Mucosa of descending colon (tissue), 3 donors: Measurements from ENCODE around the gene SVOP. TPM values are rescaled to one million over a fixed set of nuclear protein-coding genes. Genes with fewer than 3 reads are reported as not detected.
"Not testable (repeated sequence)": the region's sequence is repeated elsewhere in the genome, so short reads cannot be mapped to it uniquely, and the experiment has no call there.

Experiments used
- ATAC-seq: fragments of 200-7000 bp; cut with Tn5 transposase; one replicate; pipeline ENCODE4 v1.9.1; 2020; ENCODE audit warnings: mild to moderate bottlenecking, moderate library complexity
- DNase-seq, 3 donors: peaks; one replicate each; pipeline ENCODE4 v3.0.0-alpha.2; 2020
- H3K36me3 ChIP-seq: fragments of 200-600 bp; one replicate; pipeline ENCODE4 v1.8.0; 2021; ENCODE audit warnings: low read depth, mild to moderate bottlenecking
- H3K4me1 ChIP-seq: fragments of 200-600 bp; one replicate; pipeline ENCODE4 v1.8.0; 2021; ENCODE audit warnings: low read depth, mild to moderate bottlenecking
- H3K4me3 ChIP-seq: fragments of 200-600 bp; one replicate; pipeline ENCODE4 v1.8.0; 2021; ENCODE audit warnings: mild to moderate bottlenecking
- H3K9me3 ChIP-seq: fragments of 200-600 bp; one replicate; pipeline ENCODE4 v1.8.0; 2021; ENCODE audit warnings: mild to moderate bottlenecking
- CTCF ChIP-seq: fragments of 200-600 bp; IDR thresholded peaks from one replicate; pipeline ENCODE4 v1.8.0; 2022; ENCODE audit warnings: antibody characterized with exemption, mild to moderate bottlenecking
- intact Hi-C, 2 donors: fragments of 100-400 bp; cut with DNase I in 1 of 2; cut with micrococcal nuclease in 1 of 2; formaldehyde crosslinking; loops; one replicate each; pipeline versions ENCODE4 v1.11.0 to v1.11.1; 2022; cut with DNase I, micrococcal nuclease
- total RNA-seq, 3 donors: library from RNA; stranded (reverse); fragmentation: NEBNext Ultra II Directional in 2 of 3; extraction: Animal tissue kit (Norgen Biotek cat#: 25700) in 2 of 3; gene quantifications; one replicate each; pipeline versions ENCODE4 v1.2.1 to v1.2.4, GENCODE V29; 2021 to 2023
- donor health status: DM: no; HTN: no; CAD: no; lungs with moderate emphysema.
- donor health status: DM: no; HTN: no; CAD: no.
- donor health status: DM: no; HTN: yes; CAD: no.

SVOP gene
- total RNA-seq, 3 donors from 2014 or later = 0.26 to 1.7 (median 0.31) TPM

- ATAC-seq = no peak
- Histone ChIP-seq H3K9me3 (no peaks in the 10 kb centered on the region), H3K4me1 (peaks cover 13% of the 10 kb centered on the region), H3K4me3 (no peak overlapping the region), H3K36me3 (no peaks in the 10 kb centered on the region)
- intact Hi-C loops = no loop called here
- TF ChIP-seq CTCF = no peak
- no peak for DNase-seq
These were observed 37.9 kb upstream of the SVOP start for GRCh38 chr12:109058773-109059172.

GRCh38 chr12:109057376-109057775 lies 36.5 kb upstream of the SVOP start:
- no peak for DNase-seq
- no peak for TF ChIP-seq CTCF
- intact Hi-C loops = no loop called here

GRCh38 chr12:109056891-109057290 lies 36.0 kb upstream of the SVOP start:
- DNase-seq (no peak), ATAC-seq (no peak)
- intact Hi-C loops = no loop called here
- Histone ChIP-seq H3K36me3 (no peaks in the 10 kb centered on the region), H3K9me3 (no peaks in the 10 kb centered on the region), H3K4me3 (no peak overlapping the region), H3K4me1 (peaks cover 17% of the 10 kb centered on the region)
- TF ChIP-seq CTCF = no peak

More at GRCh38 chr12:109057376-109057775, 36.5 kb upstream of the SVOP start:
- H3K9me3 ChIP-seq = no peaks in the 10 kb centered on the region
- ATAC-seq = no peak
- peaks cover 17% of the 10 kb centered on the region for H3K4me1 ChIP-seq
- H3K4me3 ChIP-seq = no peak overlapping the region
- no peaks in the 10 kb centered on the region for H3K36me3 ChIP-seq

GRCh38 chr12:109054520-109054919 lies 33.7 kb upstream of the SVOP start:
- no peaks in the 10 kb centered on the region for H3K9me3 ChIP-seq
- ATAC-seq (no peak), DNase-seq (no peak)
- intact Hi-C loops = no loop called here
- peaks cover 19% of the 10 kb centered on the region for H3K4me1 ChIP-seq
- H3K36me3 ChIP-seq = no peaks in the 10 kb centered on the region
- no peak for TF ChIP-seq CTCF
- no peak overlapping the region for H3K4me3 ChIP-seq

- H3K36me3 ChIP-seq, H3K9me3 ChIP-seq, ATAC-seq, H3K4me3 ChIP-seq, DNase-seq, intact Hi-C loops: not testable (repeated sequence)
- peaks cover 23% of the 10 kb centered on the region for H3K4me1 ChIP-seq
These were observed 33.3 kb upstream of the SVOP start for GRCh38 chr12:109054124-109054513.

GRCh38 chr12:109053382-109054123 lies 32.7 kb upstream of the SVOP start:
- H3K4me1 ChIP-seq = peaks cover 23% of the 10 kb centered on the region
- TF ChIP-seq CTCF = no peak
- intact Hi-C loops = no loop called here
- H3K9me3 ChIP-seq = no peaks in the 10 kb centered on the region
- H3K4me3 ChIP-seq = no peak overlapping the region
- DNase-seq (no peak), ATAC-seq (peak; percentile 47)
- H3K36me3 ChIP-seq = no peaks in the 10 kb centered on the region
